HepG2 (cell line): ENCODE data around the gene RAB1B. TPM values are rescaled to one million over a fixed set of nuclear protein-coding genes. Genes with fewer than 3 reads are reported as not detected.

Experiments used
- ELF4 ChIP-seq: sonication (generic); formaldehyde crosslinking; IDR thresholded peaks from 2 replicates; pipeline ENCODE4 v1.5.0; 2020; ENCODE audit warnings: missing genetic modification reagents, mild to moderate bottlenecking, moderate library complexity, borderline replicate concordance
- FOXK2 ChIP-seq: fragments of 450-650 bp; IDR thresholded peaks from 2 replicates; pipeline ENCODE4 v1.6.1; 2016
- HNF4A ChIP-seq: sonication (generic); formaldehyde crosslinking; IDR thresholded peaks from 2 replicates; pipeline ENCODE4 v1.4.0; 2020; ENCODE audit warnings: missing genetic modification reagents
- MBNL3 ChIP-seq: fragments of 250-450 bp; sonication (Bioruptor Pico); conservative IDR thresholded peaks from 2 replicates; pipeline ENCODE4 v1.8.0; 2022; ENCODE audit warnings: mild to moderate bottlenecking, inconsistent platforms
- PAF1 ChIP-seq: IDR thresholded peaks from 2 replicates; pipeline ENCODE4 v1.6.1; 2016; ENCODE audit warnings: missing genetic modification reagents, missing compliant biosample characterization
- PPARG ChIP-seq: conservative IDR thresholded peaks from 2 replicates; pipeline ENCODE4 v1.6.1; 2016; ENCODE audit warnings: missing biosample characterization, missing genetic modification reagents
- SALL2 ChIP-seq: sonication (generic); formaldehyde crosslinking; IDR thresholded peaks from 2 replicates; pipeline ENCODE4 v1.8.1; 2023; ENCODE audit warnings: mild to moderate bottlenecking, missing genetic modification reagents, inconsistent platforms
- SNAI1 ChIP-seq: sonication (generic); formaldehyde crosslinking; IDR thresholded peaks from 2 replicates; pipeline ENCODE4 v1.5.0; 2020; ENCODE audit warnings: mild to moderate bottlenecking, missing genetic modification reagents, borderline replicate concordance
- ZFP90 ChIP-seq: sonication (generic); formaldehyde crosslinking; IDR thresholded peaks from 2 replicates; pipeline ENCODE4 v1.8.0; 2022; ENCODE audit warnings: missing genetic modification reagents, mild to moderate bottlenecking, inconsistent platforms, borderline replicate concordance
- ZNF333 ChIP-seq: sonication (generic); formaldehyde crosslinking; IDR thresholded peaks from 2 replicates; pipeline ENCODE4 v1.4.0; 2020; ENCODE audit warnings: mild to moderate bottlenecking, missing genetic modification reagents, borderline replicate concordance
- ZNF569 ChIP-seq: sonication (generic); formaldehyde crosslinking; IDR thresholded peaks from 2 replicates; pipeline ENCODE4 v1.5.0; 2020; ENCODE audit warnings: mild to moderate bottlenecking, missing genetic modification reagents, moderate library complexity, borderline replicate concordance
- ZNF75D ChIP-seq: sonication (generic); formaldehyde crosslinking; IDR thresholded peaks from 2 replicates; pipeline ENCODE4 v1.8.1; 2023; ENCODE audit warnings: missing genetic modification reagents, mild to moderate bottlenecking, borderline replicate concordance
- ZSCAN22 ChIP-seq: sonication (generic); formaldehyde crosslinking; IDR thresholded peaks from 2 replicates; pipeline ENCODE4 v1.4.0; 2020; ENCODE audit warnings: mild to moderate bottlenecking, missing genetic modification reagents
- polyA plus RNA-seq, 8 experiments: library from polyadenylated mRNA; depleted of rRNA in 3 of 8; stranded (reverse) in 7 of 8; unstranded in 1 of 8; fragments of >200 nt; fragmentation: Illumina TruSeq in 4 of 8; extraction: Trizol in 4 of 8; gene quantifications; 2 replicates each; pipeline versions ENCODE4 v1.2.1 to v1.2.3, GENCODE V29; 2011 to 2016; ENCODE audit warnings: low read depth in 4 of 8, missing spikeins in 1 of 8, mixed read lengths in 1 of 8; ENCODE audit not compliant: insufficient read depth in 1 of 8
- total RNA-seq, 5 experiments: library from RNA; depleted of rRNA; stranded (reverse); fragments of >200 nt; fragmentation: Illumina TruSeq; extraction: Trizol; gene quantifications; 2 replicates each; pipeline ENCODE4 v1.2.3, GENCODE V29; 2016; ENCODE audit warnings: low read depth in 1 of 5
- TF ChIP-seq, protein P1 (sequence below): sonication (generic); formaldehyde crosslinking; IDR thresholded peaks from 2 replicates; pipeline ENCODE4 v1.5.1; 2020; ENCODE audit warnings: missing genetic modification reagents, mild to moderate bottlenecking, borderline replicate concordance
- TF ChIP-seq, protein P2 (sequence below): sonication (generic); formaldehyde crosslinking; conservative IDR thresholded peaks from 2 replicates; pipeline ENCODE4 v1.5.0; 2020; ENCODE audit warnings: missing genetic modification reagents
- TF ChIP-seq, protein P3 (sequence below): sonication (generic); formaldehyde crosslinking; IDR thresholded peaks from 2 replicates; pipeline ENCODE4 v1.4.0; 2020; ENCODE audit warnings: mild to moderate bottlenecking, missing genetic modification reagents
- TF ChIP-seq, protein P4 (sequence below): sonication (generic); formaldehyde crosslinking; IDR thresholded peaks from 2 replicates; pipeline ENCODE4 v1.4.0; 2020; ENCODE audit warnings: mild to moderate bottlenecking, missing genetic modification reagents

RAB1B gene
- total and polyA plus RNA-seq, 2 of the 13 experiments (the other 11 are each of a cell fraction or from before 2014, with no cell fraction given), result 77.9 to 87.9 TPM

DNA sequence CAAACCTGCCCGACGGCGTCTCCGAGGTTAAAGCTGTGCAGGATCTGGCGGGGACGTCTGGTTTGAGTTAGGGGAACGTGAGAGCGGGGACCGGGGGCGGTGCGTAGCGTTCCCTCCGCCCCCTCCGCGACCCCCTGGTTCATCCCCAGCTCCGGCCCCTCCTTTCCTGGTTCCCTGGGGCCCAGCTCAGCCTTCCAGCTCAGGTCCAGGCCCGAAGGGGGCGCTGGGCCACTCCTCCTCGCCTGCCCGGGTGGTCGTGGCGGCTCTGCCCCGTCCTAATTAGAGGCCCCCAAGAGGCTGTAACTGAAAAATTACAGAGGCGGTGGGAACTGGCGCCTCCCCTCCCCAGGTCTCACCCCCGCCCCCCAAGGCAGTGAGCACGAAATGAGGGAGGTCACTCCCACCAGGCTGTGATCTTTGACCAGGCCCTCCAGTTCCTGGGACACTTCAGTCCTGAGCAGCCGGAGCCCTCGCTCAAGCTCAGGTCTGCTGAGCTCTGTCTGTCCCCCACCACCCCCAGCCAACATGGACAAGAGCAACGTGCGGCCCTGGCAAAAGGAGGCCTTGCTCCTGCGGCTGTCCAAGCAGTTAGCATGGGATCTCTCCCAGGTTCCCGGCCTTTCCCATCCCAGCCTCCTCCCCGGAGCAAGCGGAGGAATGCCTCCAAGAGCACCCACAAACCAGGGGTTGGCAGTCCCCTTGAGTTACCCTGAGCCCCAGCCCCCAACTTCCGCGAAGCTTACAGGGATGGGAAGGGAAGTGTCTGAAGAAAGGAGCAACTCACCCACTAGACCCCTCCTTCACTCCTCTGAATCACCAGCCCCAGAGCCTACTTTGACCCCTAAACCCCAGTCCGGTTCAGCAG, 45.1 kb downstream of the RAB1B start (continued):
- TF ChIP-seq ZFP90 (CRISPR knock-in tag) (no peak), MBNL3 (CRISPR knock-in tag) (no peak), ZNF333 (CRISPR knock-in tag) (no peak), ZNF75D (CRISPR knock-in tag) (no peak), SNAI1 (CRISPR knock-in tag) (no peak), ELF4 (CRISPR knock-in tag) (no peak), ZSCAN22 (CRISPR knock-in tag) (no peak), ZNF569 (CRISPR knock-in tag) (no peak), PPARG (0 out of 2 replicates have a peak, but pooled peaks have one; percentile 9), PAF1 (CRISPR knock-in tag) (no peak), FOXK2 (no peak), SALL2 (CRISPR knock-in tag) (0 out of 2 replicates have a peak, but pooled peaks have one; percentile 23), HNF4A (CRISPR knock-in tag) (peak; percentile 77)
- TF ChIP-seq, protein P1, sequence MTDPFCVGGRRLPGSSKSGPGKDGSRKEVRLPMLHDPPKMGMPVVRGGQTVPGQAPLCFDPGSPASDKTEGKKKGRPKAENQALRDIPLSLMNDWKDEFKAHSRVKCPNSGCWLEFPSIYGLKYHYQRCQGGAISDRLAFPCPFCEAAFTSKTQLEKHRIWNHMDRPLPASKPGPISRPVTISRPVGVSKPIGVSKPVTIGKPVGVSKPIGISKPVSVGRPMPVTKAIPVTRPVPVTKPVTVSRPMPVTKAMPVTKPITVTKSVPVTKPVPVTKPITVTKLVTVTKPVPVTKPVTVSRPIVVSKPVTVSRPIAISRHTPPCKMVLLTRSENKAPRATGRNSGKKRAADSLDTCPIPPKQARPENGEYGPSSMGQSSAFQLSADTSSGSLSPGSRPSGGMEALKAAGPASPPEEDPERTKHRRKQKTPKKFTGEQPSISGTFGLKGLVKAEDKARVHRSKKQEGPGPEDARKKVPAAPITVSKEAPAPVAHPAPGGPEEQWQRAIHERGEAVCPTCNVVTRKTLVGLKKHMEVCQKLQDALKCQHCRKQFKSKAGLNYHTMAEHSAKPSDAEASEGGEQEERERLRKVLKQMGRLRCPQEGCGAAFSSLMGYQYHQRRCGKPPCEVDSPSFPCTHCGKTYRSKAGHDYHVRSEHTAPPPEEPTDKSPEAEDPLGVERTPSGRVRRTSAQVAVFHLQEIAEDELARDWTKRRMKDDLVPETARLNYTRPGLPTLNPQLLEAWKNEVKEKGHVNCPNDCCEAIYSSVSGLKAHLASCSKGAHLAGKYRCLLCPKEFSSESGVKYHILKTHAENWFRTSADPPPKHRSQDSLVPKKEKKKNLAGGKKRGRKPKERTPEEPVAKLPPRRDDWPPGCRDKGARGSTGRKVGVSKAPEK (CRISPR knock-in tag), result no peak
- TF ChIP-seq, protein P2, sequence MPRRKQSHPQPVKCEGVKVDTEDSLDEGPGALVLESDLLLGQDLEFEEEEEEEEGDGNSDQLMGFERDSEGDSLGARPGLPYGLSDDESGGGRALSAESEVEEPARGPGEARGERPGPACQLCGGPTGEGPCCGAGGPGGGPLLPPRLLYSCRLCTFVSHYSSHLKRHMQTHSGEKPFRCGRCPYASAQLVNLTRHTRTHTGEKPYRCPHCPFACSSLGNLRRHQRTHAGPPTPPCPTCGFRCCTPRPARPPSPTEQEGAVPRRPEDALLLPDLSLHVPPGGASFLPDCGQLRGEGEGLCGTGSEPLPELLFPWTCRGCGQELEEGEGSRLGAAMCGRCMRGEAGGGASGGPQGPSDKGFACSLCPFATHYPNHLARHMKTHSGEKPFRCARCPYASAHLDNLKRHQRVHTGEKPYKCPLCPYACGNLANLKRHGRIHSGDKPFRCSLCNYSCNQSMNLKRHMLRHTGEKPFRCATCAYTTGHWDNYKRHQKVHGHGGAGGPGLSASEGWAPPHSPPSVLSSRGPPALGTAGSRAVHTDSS (CRISPR knock-in tag), result no peak
- TF ChIP-seq, protein P3, sequence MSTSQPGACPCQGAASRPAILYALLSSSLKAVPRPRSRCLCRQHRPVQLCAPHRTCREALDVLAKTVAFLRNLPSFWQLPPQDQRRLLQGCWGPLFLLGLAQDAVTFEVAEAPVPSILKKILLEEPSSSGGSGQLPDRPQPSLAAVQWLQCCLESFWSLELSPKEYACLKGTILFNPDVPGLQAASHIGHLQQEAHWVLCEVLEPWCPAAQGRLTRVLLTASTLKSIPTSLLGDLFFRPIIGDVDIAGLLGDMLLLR (CRISPR knock-in tag), result no peak
- TF ChIP-seq, protein P4, sequence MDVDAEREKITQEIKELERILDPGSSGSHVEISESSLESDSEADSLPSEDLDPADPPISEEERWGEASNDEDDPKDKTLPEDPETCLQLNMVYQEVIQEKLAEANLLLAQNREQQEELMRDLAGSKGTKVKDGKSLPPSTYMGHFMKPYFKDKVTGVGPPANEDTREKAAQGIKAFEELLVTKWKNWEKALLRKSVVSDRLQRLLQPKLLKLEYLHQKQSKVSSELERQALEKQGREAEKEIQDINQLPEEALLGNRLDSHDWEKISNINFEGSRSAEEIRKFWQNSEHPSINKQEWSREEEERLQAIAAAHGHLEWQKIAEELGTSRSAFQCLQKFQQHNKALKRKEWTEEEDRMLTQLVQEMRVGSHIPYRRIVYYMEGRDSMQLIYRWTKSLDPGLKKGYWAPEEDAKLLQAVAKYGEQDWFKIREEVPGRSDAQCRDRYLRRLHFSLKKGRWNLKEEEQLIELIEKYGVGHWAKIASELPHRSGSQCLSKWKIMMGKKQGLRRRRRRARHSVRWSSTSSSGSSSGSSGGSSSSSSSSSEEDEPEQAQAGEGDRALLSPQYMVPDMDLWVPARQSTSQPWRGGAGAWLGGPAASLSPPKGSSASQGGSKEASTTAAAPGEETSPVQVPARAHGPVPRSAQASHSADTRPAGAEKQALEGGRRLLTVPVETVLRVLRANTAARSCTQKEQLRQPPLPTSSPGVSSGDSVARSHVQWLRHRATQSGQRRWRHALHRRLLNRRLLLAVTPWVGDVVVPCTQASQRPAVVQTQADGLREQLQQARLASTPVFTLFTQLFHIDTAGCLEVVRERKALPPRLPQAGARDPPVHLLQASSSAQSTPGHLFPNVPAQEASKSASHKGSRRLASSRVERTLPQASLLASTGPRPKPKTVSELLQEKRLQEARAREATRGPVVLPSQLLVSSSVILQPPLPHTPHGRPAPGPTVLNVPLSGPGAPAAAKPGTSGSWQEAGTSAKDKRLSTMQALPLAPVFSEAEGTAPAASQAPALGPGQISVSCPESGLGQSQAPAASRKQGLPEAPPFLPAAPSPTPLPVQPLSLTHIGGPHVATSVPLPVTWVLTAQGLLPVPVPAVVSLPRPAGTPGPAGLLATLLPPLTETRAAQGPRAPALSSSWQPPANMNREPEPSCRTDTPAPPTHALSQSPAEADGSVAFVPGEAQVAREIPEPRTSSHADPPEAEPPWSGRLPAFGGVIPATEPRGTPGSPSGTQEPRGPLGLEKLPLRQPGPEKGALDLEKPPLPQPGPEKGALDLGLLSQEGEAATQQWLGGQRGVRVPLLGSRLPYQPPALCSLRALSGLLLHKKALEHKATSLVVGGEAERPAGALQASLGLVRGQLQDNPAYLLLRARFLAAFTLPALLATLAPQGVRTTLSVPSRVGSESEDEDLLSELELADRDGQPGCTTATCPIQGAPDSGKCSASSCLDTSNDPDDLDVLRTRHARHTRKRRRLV (CRISPR knock-in tag), result no peak
